GM19438 (cell line): ENCODE measurements around the gene BAMBI.

Experiments used
- ATAC-seq: cut with Tn5 transposase; IDR thresholded peaks from one replicate; pipeline ENCODE4 v1.9.1; 2021; ENCODE audit warnings: low read depth; ENCODE audit not compliant: unreplicated experiment

Gene BAMBI

DNA sequence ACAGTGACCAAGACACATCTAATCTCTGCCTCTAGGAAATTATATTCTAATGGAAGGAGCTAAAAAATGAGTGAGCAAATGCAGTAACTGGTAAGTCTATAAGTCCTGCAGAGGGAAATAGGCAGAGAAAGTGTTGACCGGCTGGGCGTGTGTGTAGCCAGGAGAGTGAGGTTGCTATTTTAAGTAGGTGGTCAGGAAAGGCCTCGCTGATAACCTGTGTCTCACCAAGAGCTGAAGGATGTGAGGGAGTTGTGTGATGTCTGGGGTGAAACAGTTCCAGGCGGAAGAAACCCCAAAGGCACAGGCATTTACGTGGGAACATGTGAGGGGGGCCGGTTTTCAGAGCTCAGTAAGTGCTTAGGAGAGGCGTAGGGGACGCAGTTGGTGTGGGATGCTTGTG, 54.8 kb downstream of the BAMBI start:
- ATAC-seq = no peak
